NCI-H345 (cell line): ENCODE measurements around the gene RAD51B.

Source experiments
- DNase-seq: peaks from one replicate; lab custom pipeline; 2025; lab: John Stamatoyannopoulos, UW

RAD51B gene

GRCh38 chr14:68386950-68387779 lies 567.6 kb downstream of the RAD51B start:
- no peak for DNase-seq

DNA sequence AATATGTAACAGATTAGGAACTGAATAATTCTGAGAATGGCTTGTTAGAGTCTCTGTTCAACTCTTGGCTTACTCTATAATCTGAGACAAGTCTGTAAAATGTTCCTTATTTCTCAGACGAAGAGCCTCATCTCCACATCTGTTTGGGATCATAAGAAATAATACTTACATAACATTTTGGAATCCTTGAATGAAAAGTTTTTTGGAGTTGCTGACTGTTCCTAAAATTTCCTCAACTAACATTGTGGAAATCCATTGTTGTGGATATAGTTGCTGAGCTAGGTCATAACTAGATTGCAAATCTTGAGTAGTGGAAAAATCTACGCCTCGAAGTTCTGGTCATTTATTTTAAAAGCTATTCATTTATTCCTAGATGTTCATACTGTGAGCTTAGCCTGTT lies 570.4 kb downstream of the RAD51B start:
- no peak for DNase-seq

DNA sequence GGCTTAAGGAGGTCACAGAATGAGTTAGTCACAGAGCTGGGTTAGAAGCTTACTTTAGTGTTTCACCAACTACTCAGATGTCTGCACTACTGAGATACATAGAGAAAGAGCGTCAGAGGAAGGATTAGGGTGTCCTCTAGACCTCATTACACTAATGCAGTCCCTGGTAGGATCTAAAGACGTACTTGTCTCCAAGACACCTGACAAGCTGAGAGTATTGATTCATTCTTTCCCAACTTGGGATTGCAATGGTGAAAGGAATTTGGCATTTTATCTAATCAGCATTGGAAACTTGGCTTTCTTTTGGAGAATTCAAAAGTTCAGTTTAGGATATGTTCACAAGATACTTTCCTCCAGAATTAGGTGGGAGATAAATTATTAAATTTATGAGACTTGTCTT lies 571.2 kb downstream of the RAD51B start:
- no peak for DNase-seq

DNA sequence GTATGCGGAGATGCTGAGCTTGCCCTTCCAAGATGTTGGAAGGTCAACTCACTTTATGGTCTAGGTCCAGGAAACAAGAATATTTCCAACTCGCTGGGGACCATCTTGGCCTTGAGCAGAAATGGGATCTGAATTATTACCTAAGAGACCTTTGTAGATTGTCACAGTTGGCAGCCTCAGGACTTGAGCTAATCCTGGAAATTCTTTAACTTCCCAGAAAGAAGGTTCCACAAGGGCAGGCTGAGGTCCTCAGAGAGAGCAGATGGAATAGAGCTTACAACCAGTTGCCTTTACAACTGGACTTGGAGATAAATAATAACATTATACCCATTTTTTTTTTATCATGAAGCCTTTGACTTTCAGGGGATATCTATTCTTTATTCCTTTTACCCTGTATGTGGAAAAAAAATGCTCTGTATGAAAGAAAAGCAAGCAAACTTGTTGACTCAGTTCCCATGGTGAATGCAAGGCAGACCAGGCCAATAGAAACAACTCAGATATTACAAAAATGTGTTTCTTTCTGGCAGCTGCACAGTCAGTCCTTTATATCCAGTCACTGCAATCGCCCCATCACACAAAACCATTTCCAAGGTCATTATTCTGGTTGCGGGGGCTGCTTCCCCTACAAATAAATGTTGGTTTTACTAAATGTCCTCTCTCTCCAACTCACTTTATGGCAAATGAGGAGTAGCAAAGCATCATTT lies 571.9 kb downstream of the RAD51B start:
- no peak for DNase-seq

DNA sequence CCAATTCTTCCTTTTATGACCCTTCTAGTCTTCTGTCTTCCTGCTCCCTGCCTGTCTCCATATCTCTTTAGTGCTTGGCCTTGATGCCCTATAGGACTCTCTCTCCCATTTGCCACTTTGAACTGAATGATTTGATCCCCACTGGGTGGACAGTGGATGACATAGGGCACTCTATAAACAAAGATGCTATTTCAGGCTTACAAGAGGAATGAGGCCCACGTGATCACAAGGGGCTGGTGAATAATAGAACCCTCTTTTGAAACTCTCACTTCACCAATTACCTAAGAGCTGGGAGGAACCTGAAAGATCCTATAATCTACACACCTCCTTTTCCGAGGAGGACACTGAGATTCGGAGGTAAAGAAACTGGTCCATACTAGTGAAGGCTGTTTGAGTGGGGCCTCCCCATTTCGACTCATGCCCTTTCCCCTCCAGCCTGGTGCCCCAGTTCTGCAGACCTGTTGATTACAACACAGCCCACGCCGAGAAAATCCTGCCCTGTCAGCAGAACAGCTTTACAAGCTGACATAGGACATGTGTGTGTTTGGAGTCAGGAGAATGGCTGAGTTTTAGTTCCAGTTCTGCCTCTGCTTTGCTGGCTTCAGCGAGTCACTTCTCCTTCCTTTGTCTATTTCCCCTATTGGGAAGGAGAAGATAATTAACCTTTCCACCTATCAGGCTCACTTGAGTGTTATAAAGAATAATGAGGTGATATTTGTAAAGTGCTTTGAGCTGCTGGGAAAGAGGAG lies 573.0 kb downstream of the RAD51B start:
- no peak for DNase-seq

GRCh38 chr14:68393259-68393658 lies 573.7 kb downstream of the RAD51B start:
- no peak for DNase-seq

DNA sequence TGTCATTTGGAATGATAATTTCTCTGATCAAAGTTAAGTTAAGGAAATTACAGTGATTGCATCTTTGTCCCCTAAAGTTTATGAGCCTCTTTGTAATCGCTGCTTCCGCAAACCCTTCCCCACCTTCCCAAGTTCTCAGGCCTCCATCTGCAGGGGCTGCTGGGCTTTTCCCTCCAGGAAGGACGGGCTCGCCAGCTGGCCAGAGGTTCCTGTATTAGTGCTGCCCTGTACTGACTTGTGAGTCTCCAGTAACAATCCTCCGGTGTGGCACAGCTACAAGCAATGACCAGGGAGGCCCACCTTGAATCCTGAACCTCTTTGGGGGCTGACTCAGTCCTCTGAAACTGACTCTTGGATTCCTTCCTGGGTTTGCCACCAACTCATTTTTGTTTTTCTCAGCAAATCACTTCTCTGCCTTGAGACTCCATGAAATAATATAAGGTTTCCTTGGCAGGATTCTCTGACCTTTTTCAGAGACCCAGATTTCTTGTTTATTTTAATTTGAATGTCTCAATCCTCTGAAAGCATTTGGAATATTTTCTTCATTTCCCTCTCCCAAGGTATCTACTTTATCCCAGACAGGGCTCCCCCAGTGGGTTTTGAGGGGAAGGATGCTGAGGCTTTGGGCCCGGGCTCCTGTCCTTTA lies 574.7 kb downstream of the RAD51B start:
- no peak for DNase-seq

DNA sequence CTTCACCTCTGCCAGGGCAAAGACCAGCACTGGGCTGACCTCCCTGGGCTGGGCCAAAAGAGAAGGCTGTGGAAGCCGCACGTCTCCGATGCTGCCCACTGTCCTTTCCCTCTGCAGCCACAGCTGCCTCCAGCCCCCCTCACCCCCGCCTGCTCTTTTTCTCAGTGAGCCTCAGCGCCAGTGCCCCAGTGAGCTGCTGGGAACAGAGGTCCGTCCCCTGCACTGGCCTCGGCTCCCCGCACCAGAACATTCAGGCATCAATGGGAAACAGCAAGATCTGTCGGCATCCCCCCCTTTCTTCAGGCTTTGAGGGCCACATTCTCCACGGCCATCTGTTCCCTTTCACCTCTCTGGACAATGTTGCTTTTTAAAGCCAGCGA lies 575.2 kb downstream of the RAD51B start:
- no peak for DNase-seq

DNA sequence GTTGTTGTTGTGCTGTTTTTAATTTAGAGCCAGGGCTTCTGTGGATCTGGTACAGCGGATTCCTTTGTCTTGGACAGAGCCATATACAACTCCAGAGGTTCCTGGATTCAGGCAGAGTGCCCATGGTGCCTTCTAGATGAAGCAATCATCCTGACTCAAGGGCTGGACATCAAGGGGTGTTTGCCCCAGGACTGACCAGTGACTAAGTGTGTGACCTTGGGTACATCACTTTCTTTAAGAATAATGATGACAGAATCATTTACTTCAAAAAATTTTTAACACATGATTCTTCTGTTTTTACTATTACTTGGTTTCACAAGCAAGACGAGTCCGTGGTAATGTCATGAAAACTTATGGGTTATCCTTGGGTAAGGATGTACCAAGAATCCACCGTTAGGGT lies 576.0 kb downstream of the RAD51B start:
- no peak for DNase-seq

DNA sequence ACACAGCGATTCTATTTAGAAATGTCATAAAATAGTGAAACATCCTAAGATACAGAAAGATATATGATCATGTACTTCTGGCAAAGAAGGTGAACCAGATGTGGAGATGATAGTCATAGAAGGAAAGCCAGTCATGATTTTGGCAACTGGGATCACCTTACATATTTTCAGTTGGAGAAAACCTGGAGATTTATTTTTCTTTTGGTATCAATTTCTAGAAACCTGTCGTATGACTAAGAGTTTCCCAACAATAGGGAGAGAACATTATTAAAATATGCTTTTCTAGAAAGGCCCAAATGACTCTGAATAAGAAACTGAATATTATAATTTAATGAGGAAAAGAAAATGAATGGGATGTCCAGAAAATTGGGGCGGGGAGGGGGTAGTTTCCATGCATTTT lies 576.9 kb downstream of the RAD51B start:
- no peak for DNase-seq

DNA sequence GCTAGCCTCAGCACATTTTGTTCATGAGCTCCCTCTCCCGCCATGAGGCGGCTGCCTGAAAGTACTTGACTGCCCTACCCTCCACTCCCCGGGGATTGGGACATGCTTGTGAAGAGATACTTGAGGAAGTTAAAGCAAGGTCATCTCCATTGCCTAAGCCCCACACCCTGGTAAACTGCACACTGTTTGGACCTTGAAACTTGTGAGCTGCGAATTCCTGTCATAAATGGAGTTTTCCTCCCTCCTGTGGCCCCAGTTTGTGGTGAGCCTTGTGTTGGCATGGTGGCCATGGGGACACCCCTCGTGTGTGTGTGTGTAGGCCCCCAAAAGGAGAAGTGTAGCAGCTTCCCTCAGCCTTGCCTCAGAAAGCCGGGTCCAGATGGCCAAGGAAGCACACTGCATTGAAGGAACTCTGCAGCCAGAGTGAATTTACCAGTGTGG lies 577.8 kb downstream of the RAD51B start:
- DNase-seq = no peak

- no peak for DNase-seq
Observed at GRCh38 chr14:68397822-68398221, 578.2 kb downstream of the RAD51B start.

GRCh38 chr14:68398370-68398769 lies 578.8 kb downstream of the RAD51B start:
- DNase-seq = no peak

DNA sequence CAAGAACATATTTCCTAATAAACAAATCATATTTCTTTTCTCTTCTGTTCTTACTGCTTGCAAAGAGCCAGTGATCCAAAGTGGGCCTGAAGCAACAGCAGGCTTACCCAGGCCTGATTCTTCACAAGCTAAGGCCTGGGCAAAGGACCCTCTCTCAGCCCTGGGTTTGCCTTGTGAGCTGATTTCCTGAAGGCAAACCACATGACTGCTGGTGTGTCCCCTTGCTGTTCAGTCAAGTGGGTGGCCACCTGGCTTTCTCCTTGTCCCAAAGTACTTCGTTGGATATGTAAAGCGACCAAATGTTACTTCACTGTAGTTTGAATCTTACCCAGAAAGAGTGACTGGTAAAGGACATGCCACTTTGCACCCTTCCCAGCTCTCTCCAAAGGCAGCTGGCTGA lies 580.4 kb downstream of the RAD51B start:
- no peak for DNase-seq

GRCh38 chr14:68401317-68401716 lies 581.7 kb downstream of the RAD51B start:
- DNase-seq = no peak

DNA sequence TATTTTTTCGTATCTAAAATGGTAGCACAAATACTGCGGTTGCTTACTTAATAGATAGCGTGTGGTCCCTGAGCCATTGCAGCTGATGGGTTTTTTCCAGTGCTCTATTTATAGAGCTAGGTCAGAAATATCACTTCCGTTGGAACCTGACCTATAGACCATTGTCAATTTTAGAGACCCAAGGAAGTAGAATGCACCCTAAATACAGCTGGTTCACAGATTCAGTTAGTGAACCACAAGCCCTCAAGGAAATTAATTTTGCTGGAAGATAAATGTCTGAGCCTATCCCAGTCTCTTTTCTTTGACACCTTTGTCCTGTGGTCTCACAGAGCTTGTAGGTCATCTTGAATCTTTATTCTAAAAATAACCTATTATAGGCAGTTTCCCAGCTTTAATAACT lies 582.3 kb downstream of the RAD51B start:
- no peak for DNase-seq

- DNase-seq = no peak
Observed at GRCh38 chr14:68402525-68403101, 583.0 kb downstream of the RAD51B start.

- DNase-seq = no peak
Observed at GRCh38 chr14:68403191-68404145, 583.9 kb downstream of the RAD51B start.

DNA sequence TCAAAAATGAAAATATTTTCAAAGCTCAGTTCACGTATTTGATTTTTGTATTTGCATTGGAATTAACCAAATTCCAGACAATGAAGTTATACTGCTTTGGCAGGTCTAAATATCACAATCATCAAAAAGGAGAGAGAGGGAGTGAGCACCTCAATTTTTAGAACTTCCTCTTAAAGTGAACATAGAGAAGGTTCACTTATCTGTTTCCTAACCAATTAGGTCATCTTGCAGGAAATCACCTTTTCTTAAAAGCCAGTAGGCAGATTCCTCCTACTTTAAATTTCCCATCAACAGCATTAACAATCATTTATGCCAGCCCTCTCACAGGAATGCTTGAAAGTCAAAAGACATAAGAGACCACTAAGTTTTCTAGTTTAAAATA lies 584.6 kb downstream of the RAD51B start:
- DNase-seq = no peak

- no peak for DNase-seq
Observed at GRCh38 chr14:68404652-68405183, 585.1 kb downstream of the RAD51B start.

GRCh38 chr14:68405961-68406360 lies 586.4 kb downstream of the RAD51B start:
- no peak for DNase-seq
